Muscle of arm (tissue), 12 donors: ENCODE data around the gene LXN. TPM values are rescaled to one million over a fixed set of nuclear protein-coding genes. Genes with fewer than 3 reads are reported as not detected.

Experiments
- DNase-seq: peaks from one replicate; pipeline ENCODE4 v3.0.0-alpha.2; 2013
- polyA plus RNA-seq, 12 donors: library from polyadenylated mRNA; unstranded; fragments of 120-200 nt; gene quantifications; one replicate each; pipeline ENCODE4 v1.2.1, GENCODE V29; 2013; ENCODE audit not compliant: insufficient read length in 12 of 12

LXN gene
- polyA plus RNA-seq, 12 donors, result 17.6 to 29.4 (median 23.6) TPM; not detected in 1

GRCh38 chr3:158680861-158681260, 8.4 kb upstream of the LXN start:
- no peak for DNase-seq

DNA sequence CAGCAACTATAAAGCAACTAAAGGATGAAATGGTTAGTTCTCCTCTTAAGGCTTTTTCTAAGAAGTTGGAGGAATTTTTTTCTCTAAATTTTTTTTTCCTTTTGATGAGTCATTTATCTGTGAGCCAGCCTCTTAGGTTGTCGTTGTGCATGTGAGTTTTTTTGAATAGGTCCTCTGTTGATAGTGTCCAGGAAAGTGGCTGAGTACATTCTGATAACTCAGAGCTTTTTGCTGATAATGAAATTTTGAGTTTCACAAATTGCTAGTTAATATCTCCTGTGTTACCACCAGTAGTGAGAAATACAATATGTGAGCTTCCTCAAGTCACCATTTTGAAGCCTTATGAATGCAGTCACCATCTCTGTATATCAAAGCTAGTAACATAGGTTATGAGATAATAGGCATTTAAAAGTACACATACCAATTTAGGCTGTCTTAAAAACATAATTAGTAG, 7.1 kb upstream of the LXN start:
- no peak for DNase-seq

GRCh38 chr3:158678687-158679086, 6.2 kb upstream of the LXN start:
- no peak for DNase-seq

GRCh38 chr3:158671821-158672214, 630 bp downstream of the LXN start:
- DNase-seq, result peak; percentile 8

GRCh38 chr3:158668506-158668905, 3.9 kb downstream of the LXN start:
- no peak for DNase-seq

- no peak for DNase-seq
Measured at GRCh38 chr3:158666416-158666815, 6.0 kb downstream of the LXN start.

GRCh38 chr3:158663832-158664231, 8.6 kb downstream of the LXN start:
- no peak for DNase-seq

DNA sequence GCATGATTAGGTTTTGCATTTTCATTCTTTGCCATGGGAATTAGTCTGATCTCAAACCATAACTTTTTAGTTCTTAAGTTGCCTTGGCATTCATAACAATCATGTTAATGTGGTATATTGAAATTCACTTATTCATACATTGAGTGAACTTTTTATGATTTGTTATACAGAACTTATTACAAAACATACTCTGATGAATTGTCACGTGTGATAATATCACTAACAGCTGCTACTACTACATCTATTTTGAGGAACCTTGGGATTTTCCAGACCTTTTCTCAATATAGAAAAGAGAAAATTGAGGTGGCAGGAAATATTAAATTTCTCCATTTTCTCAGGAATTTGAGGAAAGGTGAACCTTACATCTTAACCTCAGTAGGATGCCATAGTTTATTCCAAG, 9.2 kb downstream of the LXN start:
- DNase-seq, result no peak

DNA sequence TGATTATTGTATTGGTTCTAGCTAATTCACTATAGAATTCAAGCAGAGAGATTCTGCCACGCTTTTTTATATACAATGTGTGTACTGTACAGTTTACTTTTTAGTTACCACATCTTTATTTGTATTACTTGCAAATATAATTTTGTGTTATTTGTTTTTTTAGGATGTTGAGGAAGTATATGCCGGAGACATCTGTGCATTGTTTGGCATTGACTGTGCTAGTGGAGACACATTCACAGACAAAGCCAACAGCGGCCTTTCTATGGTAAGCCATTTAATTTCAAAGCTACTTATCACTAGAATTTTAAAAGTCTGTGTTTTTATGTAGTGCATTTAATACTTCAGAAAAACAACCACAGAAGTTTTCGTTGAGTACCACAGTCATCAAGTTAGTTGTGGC, 11.7 kb downstream of the LXN start:
- DNase-seq, result no peak

DNA sequence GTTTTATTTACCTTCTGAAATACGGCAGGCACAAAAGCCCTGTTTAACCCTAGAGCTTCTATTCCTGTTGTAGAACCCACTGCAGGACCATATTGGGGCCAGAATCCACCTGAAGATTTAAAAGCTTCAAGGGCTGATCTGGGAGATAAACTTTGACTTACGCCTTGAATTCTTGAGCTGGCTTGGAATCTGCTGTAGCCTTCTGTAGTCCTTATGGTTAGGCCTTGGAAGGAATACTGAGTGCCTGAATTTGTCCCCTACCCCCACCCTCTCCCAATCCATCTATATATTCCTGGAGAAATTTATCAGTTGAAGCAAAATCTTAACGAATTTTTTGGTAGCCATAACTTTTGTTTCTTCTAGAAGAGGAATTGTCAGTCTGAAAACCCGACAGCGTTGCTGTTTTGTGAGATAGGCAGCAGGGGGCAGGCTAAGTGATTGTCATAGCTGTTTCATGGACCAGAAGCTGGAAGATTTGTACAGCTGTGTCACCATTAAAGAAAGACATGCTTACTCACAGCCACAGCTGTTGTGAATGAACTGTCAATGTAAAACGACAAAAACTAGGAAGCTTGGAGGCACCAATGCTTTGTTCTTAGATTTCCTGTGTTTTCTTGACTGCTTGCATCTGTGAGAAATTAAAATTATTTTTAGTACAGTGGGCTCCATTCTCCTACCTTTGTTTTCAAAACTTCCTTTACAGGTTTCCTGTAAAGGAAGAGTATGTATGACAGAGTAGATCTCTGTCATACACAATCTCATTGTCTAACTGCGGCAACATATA, 12.8 kb downstream of the LXN start:
- peak; percentile 38 for DNase-seq

DNA sequence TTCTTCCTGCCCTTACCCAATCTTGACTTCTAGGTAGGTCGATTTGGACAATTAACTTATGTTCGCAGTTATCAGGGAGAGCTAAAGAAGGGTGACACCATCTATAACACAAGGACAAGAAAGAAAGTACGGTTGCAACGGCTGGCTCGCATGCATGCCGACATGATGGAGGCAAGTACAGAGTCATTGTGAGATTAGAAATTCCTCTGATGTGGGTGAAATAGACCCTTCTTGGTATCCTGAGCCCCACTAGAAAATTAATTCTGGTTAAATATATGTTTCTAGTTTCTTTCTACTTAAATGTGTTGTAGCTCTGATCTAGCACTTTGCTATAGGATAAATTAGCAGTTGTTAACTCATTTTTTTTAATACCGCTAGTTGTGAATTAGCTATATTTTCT, 13.6 kb downstream of the LXN start:
- no peak for DNase-seq

DNA sequence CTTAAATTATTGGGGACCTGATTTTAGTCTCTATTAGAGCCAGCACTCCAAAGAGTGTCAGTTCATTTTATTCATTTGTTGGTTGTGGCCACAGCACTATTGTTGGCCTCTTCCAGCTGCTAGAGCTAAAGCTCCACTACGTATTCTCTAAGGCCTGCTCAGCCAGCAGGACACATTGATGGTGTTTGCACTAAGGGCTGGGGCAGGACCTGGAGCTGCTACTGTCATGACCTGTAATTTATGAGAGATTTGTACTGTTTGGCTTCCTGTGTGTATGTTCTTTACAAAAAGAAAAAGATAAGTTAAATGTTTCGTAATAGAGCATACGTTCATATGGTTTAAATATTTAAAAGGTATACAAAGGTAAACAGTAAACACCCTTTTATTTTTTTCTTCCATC, 20.0 kb downstream of the LXN start:
- no peak for DNase-seq

DNA sequence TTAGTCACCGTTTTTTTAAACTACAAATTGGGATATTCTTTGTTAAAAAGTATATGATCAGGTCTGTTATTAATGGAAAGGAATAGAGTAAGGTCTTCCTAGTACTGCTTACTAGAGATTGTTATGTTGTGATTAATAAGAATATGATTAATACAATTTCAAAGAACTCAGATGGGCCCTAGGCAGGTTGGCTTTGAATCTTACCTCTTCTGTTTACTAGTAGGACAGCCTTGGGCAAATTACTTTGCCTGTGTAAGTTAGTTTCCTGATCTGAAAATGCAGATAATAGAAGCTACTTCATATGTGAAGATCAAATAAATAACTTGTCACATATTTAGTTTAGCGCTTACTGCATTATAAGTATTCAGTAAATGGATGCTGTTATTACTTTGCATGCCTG, 21.3 kb downstream of the LXN start:
- no peak for DNase-seq

DNA sequence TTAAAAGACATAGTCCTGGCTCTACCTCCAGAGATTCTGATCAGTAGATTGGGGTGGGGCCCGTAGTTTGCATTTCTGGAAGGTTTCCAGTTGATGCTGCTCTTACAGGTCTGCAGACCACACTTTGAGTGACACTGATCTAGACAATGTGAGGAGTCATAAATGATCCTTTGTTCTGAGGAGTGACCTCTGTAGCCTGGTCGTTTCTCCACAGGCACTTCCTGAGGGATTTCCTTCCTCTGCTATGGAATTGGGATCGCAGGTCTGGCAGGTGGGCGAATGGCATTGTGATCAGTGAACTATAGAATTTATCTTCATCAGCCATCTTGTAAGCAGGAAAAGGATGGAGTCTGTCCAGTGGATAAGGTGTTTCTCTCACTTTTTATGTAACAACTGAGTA, 22.7 kb downstream of the LXN start:
- DNase-seq, result no peak

GRCh38 chr3:158644345-158644908, 28.0 kb downstream of the LXN start, which contains the start of gene GFM1:
Gene GFM1 (plus strand): TSS chr3:158644527. CDS start chr3:158644635, 108 bp downstream.
- peak; percentile 94 for DNase-seq

DNA sequence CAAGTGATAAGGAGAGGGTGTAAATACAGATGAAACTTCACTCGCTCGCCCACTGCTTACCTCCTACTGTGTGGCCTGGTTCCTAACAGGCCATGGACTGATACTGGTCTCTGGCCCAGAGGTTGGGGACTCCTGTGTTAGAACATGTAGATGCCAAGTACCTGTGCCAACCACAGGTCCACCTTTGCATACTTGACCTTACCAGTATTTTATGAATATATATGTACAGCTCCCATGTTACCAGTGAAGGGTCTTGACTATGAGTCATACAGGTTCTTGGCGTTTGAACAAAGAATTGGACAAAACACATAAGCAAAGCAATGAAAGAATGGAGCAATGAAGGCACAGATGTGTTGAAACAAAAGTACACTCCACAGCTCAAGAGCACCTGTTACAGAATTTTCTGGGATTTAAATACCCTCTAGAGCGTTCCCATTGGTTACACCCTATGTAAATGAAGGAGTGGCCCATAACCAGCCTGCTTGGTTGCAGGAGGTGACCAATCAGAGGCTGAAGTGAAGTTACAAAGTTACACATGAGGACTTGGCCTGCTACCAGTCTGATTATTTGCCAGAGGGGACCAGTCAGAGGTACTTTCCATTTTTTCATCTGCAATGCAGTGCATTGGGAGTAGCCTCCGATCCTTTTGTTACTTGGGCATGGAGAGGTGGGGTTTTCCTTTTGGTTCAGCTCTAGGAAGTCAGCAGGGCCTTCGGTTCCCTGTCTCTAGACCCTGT, 29.8 kb downstream of the LXN start:
- DNase-seq, result no peak

- DNase-seq, result no peak
Measured at GRCh38 chr3:158642005-158642404, 30.4 kb downstream of the LXN start.

GRCh38 chr3:158640646-158641045, 31.8 kb downstream of the LXN start:
- DNase-seq, result no peak

GRCh38 chr3:158631981-158632380, 40.5 kb downstream of the LXN start:
- no peak for DNase-seq

DNA sequence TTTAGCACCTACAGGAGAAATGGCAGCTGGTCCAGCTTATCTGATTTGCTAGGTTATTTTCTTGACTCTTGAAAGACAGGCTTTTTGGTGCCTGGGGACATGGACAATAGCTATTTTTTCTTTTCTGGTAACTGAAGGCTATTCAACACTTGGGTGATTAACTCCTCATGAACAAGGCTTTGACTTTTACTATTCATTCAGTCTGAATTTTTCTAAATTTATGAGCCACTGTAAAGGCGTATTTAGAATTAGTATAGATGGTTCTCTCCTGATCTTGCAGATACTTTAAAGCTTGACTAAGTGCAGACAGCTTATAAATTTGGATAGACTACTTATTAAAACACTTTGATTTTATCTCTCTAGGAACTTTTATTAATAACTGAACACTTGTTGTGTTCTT, 46.6 kb downstream of the LXN start:
- DNase-seq, result no peak

DNA sequence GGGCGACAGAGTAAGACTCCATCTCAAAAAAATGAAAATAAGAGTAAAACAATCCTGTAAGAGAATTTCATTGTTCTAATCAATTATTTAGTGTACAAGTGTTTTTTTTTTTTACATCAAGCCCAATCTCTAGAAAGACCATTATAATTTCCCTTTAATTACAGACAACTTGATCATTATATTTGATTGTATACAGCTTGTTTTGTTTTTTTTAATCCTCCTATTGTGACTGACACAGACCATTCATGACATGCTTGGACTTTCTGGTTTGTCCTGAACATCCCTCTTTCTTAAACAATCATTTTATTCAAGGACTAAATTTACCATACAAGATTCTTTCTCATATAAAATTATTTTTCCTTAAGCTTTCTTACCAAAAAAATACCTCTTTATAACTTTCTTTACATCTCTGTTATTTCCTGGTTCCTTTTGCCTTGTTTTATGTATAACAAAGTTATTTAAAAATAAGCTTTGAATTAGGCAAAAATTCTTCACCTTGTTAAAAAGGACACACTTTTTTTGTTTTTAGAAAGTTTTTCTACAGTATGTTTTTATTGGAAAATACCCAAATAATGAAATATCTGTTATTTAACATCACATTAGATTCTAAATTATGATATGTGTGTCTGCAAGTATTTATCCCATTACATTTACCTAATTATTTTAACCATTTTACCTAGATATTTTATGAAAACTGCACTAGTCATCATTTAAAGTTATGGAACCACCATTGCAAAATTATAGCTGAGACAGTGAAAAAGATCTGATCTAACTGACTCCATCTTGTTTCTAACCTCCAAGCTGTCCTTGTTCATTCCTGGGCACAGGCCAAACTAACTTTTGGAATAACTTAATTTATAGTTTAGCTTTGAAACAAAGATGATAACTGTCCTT, 54.2 kb downstream of the LXN start:
- no peak for DNase-seq
